Neural cell (in vitro differentiated cells): ENCODE data around the gene CLCN3. TPM values are rescaled to one million over a fixed set of nuclear protein-coding genes. Genes with fewer than 3 reads are reported as not detected.

ENCODE experiments used
- H2AFZ ChIP-seq: fragments of 200-600, 300-800 bp; sonication (generic), shearing (Covaris generic); 2 replicates; pipeline ENCODE4 v1.6.0; 2014; ENCODE audit warnings: low read depth, mild to moderate bottlenecking, antibody characterized with exemption, low read length, moderate library complexity
- H3F3A ChIP-seq: fragments of 200-600 bp; shearing (Covaris generic); 2 replicates; pipeline ENCODE4 v1.6.1; 2016; ENCODE audit warnings: mild to moderate bottlenecking, moderate library complexity, mixed read lengths, antibody characterized with exemption, low read length; ENCODE audit not compliant: insufficient read depth, poor library complexity, severe bottlenecking
- H3K27ac ChIP-seq: fragments of 200-600, 300-800 bp; sonication (generic), shearing (Covaris generic); 2 replicates; pipeline ENCODE4 v1.5.1; 2014; ENCODE audit warnings: mild to moderate bottlenecking, low read length, moderate library complexity
- H3K27me3 ChIP-seq: fragments of 300-800, 200-600 bp; sonication (generic), shearing (Covaris generic); 2 replicates; pipeline ENCODE4 v1.6.0; 2014; ENCODE audit warnings: mild to moderate bottlenecking, low read depth, low read length, moderate library complexity; ENCODE audit not compliant: insufficient read depth
- H3K36me3 ChIP-seq: fragments of 300-800, 200-600 bp; sonication (generic), shearing (Covaris generic); 2 replicates; pipeline ENCODE4 v1.5.1; 2014; ENCODE audit warnings: mild to moderate bottlenecking, antibody characterized with exemption, low read length, moderate library complexity; ENCODE audit not compliant: insufficient read depth
- H3K4me2 ChIP-seq: fragments of 300-800, 200-600 bp; sonication (generic), shearing (Covaris generic); 2 replicates; pipeline ENCODE4 v1.6.0; 2014; ENCODE audit warnings: mild to moderate bottlenecking, low read length
- H3K4me3 ChIP-seq: fragments of 300-800, 200-600 bp; sonication (generic), shearing (Covaris generic); 2 replicates; pipeline ENCODE4 v1.5.1; 2014; ENCODE audit warnings: mild to moderate bottlenecking, low read length, moderate library complexity
- H3K79me2 ChIP-seq: fragments of 200-600 bp; shearing (Covaris generic); replicated peaks from 2 replicates; pipeline ENCODE4 v1.6.0; 2014; ENCODE audit warnings: mild to moderate bottlenecking, low read length, moderate library complexity; ENCODE audit not compliant: insufficient read depth
- H3K9ac ChIP-seq: fragments of 300-800, 200-600 bp; sonication (generic), shearing (Covaris generic); 2 replicates; pipeline ENCODE4 v1.6.1; 2016; ENCODE audit warnings: mild to moderate bottlenecking, low read length, mixed read lengths
- H3K9me2 ChIP-seq: fragments of 200-600 bp; shearing (Covaris generic); 2 replicates; pipeline ENCODE4 v1.6.1; 2016; ENCODE audit warnings: mild to moderate bottlenecking, low read length, mixed read lengths; ENCODE audit not compliant: insufficient read depth
- H3K9me3 ChIP-seq: fragments of 200-600, 300-800 bp; sonication (generic), shearing (Covaris generic); 2 replicates; pipeline ENCODE4 v1.6.1; 2016; ENCODE audit warnings: mild to moderate bottlenecking, mixed run types, low read length, moderate library complexity, mixed read lengths
- H4K20me1 ChIP-seq: fragments of 200-600 bp; shearing (Covaris generic); 2 replicates; pipeline ENCODE4 v1.6.1; 2016; ENCODE audit warnings: mild to moderate bottlenecking, mixed run types; ENCODE audit not compliant: insufficient read depth
- EP300 ChIP-seq: fragments of 450-650 bp; conservative IDR thresholded peaks from 2 replicates; pipeline ENCODE4 v1.6.1; 2014; ENCODE audit warnings: antibody characterized with exemption, mild to moderate bottlenecking, moderate library complexity; ENCODE audit not compliant: poor library complexity, severe bottlenecking
- EZH2 ChIP-seq: fragments of 200-600, 300-800 bp; shearing (Covaris generic), sonication (generic); IDR thresholded peaks from 2 replicates; pipeline ENCODE4 v1.6.1; 2014; ENCODE audit warnings: antibody characterized with exemption, low read length, borderline replicate concordance, mild to moderate bottlenecking; ENCODE audit not compliant: insufficient read depth, poor library complexity, severe bottlenecking
- MXI1 ChIP-seq: fragments of 450-650 bp; conservative IDR thresholded peaks from 2 replicates; pipeline ENCODE4 v1.6.1; 2014; ENCODE audit warnings: antibody characterized with exemption, mild to moderate bottlenecking; ENCODE audit not compliant: poor library complexity, severe bottlenecking
- POLR2AphosphoS5 ChIP-seq: IDR thresholded peaks from 2 replicates; pipeline ENCODE4 v1.6.1; 2012
- RAD21 ChIP-seq: fragments of 450-650 bp; conservative IDR thresholded peaks from 2 replicates; pipeline ENCODE4 v1.6.1; 2014; ENCODE audit warnings: antibody characterized with exemption, mild to moderate bottlenecking, moderate library complexity
- SMC3 ChIP-seq: fragments of 450-650 bp; conservative IDR thresholded peaks from 2 replicates; pipeline ENCODE4 v1.6.1; 2014; ENCODE audit warnings: antibody characterized with exemption, mild to moderate bottlenecking, moderate library complexity; ENCODE audit not compliant: poor library complexity
- TAF1 ChIP-seq: IDR thresholded peaks from 2 replicates; pipeline ENCODE4 v1.6.1; 2012; ENCODE audit warnings: low read depth
- polyA plus RNA-seq: library from polyadenylated mRNA; depleted of rRNA; stranded (reverse); fragments of >200 nt; gene quantifications from 2 replicates; pipeline ENCODE4 v1.2.3, GENCODE V29; 2014
- TF ChIP-seq, protein P1 (sequence below): IDR thresholded peaks from 2 replicates; pipeline ENCODE4 v1.6.1; 2012; ENCODE audit warnings: borderline replicate concordance
- TF ChIP-seq, protein P2 (sequence below): fragments of 450-650 bp; IDR thresholded peaks from 2 replicates; pipeline ENCODE4 v1.5.1; 2014; ENCODE audit warnings: antibody characterized with exemption, mild to moderate bottlenecking, moderate library complexity; ENCODE audit not compliant: poor library complexity, severe bottlenecking

CLCN3 gene
- polyA plus RNA-seq, 1 donor from 2014 or later = 68.3 TPM

- Histone ChIP-seq H3K9me3 (no peaks in the 10 kb centered on the region), H3K36me3 (no peaks in the 10 kb centered on the region), H3F3A (no peaks in the 10 kb centered on the region), H3K9ac (peak overlapping the region; percentile 82), H4K20me1 (no peaks in the 10 kb centered on the region), H3K9me2 (no peaks in the 10 kb centered on the region), H3K79me2 (peaks cover 60% of the 10 kb centered on the region), H3K4me3 (peak overlapping the region; percentile 66), H3K27me3 (no peaks in the 10 kb centered on the region), H2AFZ (peak overlapping the region; percentile 49), H3K4me2 (peak overlapping the region; percentile 86), H3K27ac (peak overlapping the region; percentile 96)
- TF ChIP-seq MXI1 (no peak), TAF1 (no peak), RAD21 (no peak), POLR2AphosphoS5 (no peak), SMC3 (no peak), EZH2 (no peak), EP300 (no peak)
- TF ChIP-seq, protein P1, sequence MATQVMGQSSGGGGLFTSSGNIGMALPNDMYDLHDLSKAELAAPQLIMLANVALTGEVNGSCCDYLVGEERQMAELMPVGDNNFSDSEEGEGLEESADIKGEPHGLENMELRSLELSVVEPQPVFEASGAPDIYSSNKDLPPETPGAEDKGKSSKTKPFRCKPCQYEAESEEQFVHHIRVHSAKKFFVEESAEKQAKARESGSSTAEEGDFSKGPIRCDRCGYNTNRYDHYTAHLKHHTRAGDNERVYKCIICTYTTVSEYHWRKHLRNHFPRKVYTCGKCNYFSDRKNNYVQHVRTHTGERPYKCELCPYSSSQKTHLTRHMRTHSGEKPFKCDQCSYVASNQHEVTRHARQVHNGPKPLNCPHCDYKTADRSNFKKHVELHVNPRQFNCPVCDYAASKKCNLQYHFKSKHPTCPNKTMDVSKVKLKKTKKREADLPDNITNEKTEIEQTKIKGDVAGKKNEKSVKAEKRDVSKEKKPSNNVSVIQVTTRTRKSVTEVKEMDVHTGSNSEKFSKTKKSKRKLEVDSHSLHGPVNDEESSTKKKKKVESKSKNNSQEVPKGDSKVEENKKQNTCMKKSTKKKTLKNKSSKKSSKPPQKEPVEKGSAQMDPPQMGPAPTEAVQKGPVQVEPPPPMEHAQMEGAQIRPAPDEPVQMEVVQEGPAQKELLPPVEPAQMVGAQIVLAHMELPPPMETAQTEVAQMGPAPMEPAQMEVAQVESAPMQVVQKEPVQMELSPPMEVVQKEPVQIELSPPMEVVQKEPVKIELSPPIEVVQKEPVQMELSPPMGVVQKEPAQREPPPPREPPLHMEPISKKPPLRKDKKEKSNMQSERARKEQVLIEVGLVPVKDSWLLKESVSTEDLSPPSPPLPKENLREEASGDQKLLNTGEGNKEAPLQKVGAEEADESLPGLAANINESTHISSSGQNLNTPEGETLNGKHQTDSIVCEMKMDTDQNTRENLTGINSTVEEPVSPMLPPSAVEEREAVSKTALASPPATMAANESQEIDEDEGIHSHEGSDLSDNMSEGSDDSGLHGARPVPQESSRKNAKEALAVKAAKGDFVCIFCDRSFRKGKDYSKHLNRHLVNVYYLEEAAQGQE = no peak
- TF ChIP-seq, protein P2, sequence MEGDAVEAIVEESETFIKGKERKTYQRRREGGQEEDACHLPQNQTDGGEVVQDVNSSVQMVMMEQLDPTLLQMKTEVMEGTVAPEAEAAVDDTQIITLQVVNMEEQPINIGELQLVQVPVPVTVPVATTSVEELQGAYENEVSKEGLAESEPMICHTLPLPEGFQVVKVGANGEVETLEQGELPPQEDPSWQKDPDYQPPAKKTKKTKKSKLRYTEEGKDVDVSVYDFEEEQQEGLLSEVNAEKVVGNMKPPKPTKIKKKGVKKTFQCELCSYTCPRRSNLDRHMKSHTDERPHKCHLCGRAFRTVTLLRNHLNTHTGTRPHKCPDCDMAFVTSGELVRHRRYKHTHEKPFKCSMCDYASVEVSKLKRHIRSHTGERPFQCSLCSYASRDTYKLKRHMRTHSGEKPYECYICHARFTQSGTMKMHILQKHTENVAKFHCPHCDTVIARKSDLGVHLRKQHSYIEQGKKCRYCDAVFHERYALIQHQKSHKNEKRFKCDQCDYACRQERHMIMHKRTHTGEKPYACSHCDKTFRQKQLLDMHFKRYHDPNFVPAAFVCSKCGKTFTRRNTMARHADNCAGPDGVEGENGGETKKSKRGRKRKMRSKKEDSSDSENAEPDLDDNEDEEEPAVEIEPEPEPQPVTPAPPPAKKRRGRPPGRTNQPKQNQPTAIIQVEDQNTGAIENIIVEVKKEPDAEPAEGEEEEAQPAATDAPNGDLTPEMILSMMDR = no peak
Measured at GRCh38 chr4:169660929-169661328, 40.6 kb downstream of the CLCN3 start.

GRCh38 chr4:169661761-169662160 is 41.4 kb downstream of the CLCN3 start:
- TF ChIP-seq POLR2AphosphoS5 = no peak
- TF ChIP-seq, protein P2 = no peak
- no peak for TF ChIP-seq EZH2
- TF ChIP-seq RAD21 = no peak
- TF ChIP-seq MXI1 = no peak
- Histone ChIP-seq H3K79me2 (peaks cover 68% of the 10 kb centered on the region), H4K20me1 (no peaks in the 10 kb centered on the region), H3F3A (no peaks in the 10 kb centered on the region), H2AFZ (no peak overlapping the region), H3K27ac (no peak overlapping the region), H3K9me2 (no peaks in the 10 kb centered on the region), H3K4me2 (peak overlapping the region; percentile 86), H3K9me3 (no peaks in the 10 kb centered on the region), H3K36me3 (no peaks in the 10 kb centered on the region), H3K4me3 (peak overlapping the region; percentile 66), H3K27me3 (no peaks in the 10 kb centered on the region), H3K9ac (peak overlapping the region; percentile 82)
